Suppressor macrophage treated with lipopolysaccharide for 1 hour (primary cell): ENCODE data around the gene GMDS.
A peak's percentile ranks its signal among the peaks of the same experiment; 100 is the strongest.

Experiments used
- DNase-seq, 3 donors: peaks; one replicate each; pipeline ENCODE4 v3.0.0-alpha.2; 2020 to 2022

Gene GMDS

GRCh38 chr6:2245103-2245876 lies at the start of gene GMDS:
GMDS (minus strand) TSS chr6:2245605.
- DNase-seq, result peak; percentile 93 to 98 (median 97)

GRCh38 chr6:2285510-2285909 lies 40.1 kb upstream of the GMDS start:
- DNase-seq, result no peak

GRCh38 chr6:2275892-2276242 lies 30.5 kb upstream of the GMDS start:
- no peak for DNase-seq

GRCh38 chr6:2274981-2275891 lies 29.8 kb upstream of the GMDS start:
- DNase-seq, result no peak

- DNase-seq, result no peak
These were observed 27.3 kb upstream of the GMDS start for GRCh38 chr6:2272696-2273095.

- DNase-seq, result no peak
These were observed 24.6 kb upstream of the GMDS start for GRCh38 chr6:2270054-2270453.

GRCh38 chr6:2266841-2267240 lies 21.4 kb upstream of the GMDS start:
- DNase-seq, result no peak

GRCh38 chr6:2266031-2266795 lies 20.8 kb upstream of the GMDS start:
- DNase-seq, result no peak

GRCh38 chr6:2264932-2265331 lies 19.5 kb upstream of the GMDS start:
- no peak for DNase-seq

GRCh38 chr6:2263896-2264295 lies 18.5 kb upstream of the GMDS start:
- DNase-seq, result no peak

GRCh38 chr6:2259574-2259973 lies 14.2 kb upstream of the GMDS start:
- DNase-seq, result no peak

- no peak for DNase-seq
These were observed 13.6 kb upstream of the GMDS start for GRCh38 chr6:2259002-2259494.

GRCh38 chr6:2258112-2258511 lies 12.7 kb upstream of the GMDS start:
- DNase-seq, result peak; percentile 3 to 42 (median 19)

- peak in 1 of 3 donors; percentile 7 for DNase-seq
These were observed 12.0 kb upstream of the GMDS start for GRCh38 chr6:2257363-2257762.

GRCh38 chr6:2254747-2255146 lies 9.3 kb upstream of the GMDS start:
- DNase-seq, result no peak

GRCh38 chr6:2249126-2249525 lies 3.7 kb upstream of the GMDS start:
- no peak for DNase-seq

GRCh38 chr6:2247664-2248063 lies 2.3 kb upstream of the GMDS start:
- DNase-seq, result no peak

GRCh38 chr6:2245877-2246863 lies 765 bp upstream of the GMDS start:
- DNase-seq, result peak; percentile 35 to 60 (median 42)

- DNase-seq, result no peak
These were observed 923 bp downstream of the GMDS start for GRCh38 chr6:2244261-2245102.

GRCh38 chr6:2242311-2242710 lies 3.1 kb downstream of the GMDS start:
- no peak for DNase-seq

- no peak for DNase-seq
These were observed 4.4 kb downstream of the GMDS start for GRCh38 chr6:2240961-2241360.
